ENCODE data around the gene JADE2. TPM values are rescaled to one million over a fixed set of nuclear protein-coding genes. Genes with fewer than 3 reads are reported as not detected.

The JADE2 gene
- total and polyA plus RNA-seq, 2 experiments from 2014 or later: 16.2 to 40.8 TPM

GRCh38 chr5:134549714-134550113, 24.2 kb downstream of the JADE2 start:
- Histone ChIP-seq H4K20me1 (replicated peaks; ENCODE audit: insufficient read depth) (peaks cover 9% of the 10 kb centered on the region), H3K4me2 (no peak overlapping the region), H3K36me3 (ENCODE audit: insufficient read depth) (peaks cover 9% of the 10 kb centered on the region; the same call in 1 of the 2 replicates), H3K4me1 (ENCODE audit: insufficient read depth) (peaks cover 6% of the 10 kb centered on the region; the same call in 1 of the 2 replicates), H3F3A (replicated peaks; ENCODE audit: low read depth) (peaks cover 14% of the 10 kb centered on the region; the same call in 1 of the 2 replicates), H3K79me2 (replicated peaks; ENCODE audit: insufficient read depth) (peaks cover 21% of the 10 kb centered on the region; the same call in 1 of the 2 replicates), H3K4me3 (no peak overlapping the region), H2AFZ (no peak overlapping the region), H3K27me3 (ENCODE audit: insufficient read depth) (no peaks in the 10 kb centered on the region), H3K27ac (ENCODE audit: low read depth) (no peak overlapping the region), H3K9me2 (ENCODE audit: insufficient read depth) (no peaks in the 10 kb centered on the region)
- TF ChIP-seq JUNB (IDR thresholded peaks at IDR 0.05; ENCODE audit: unreplicated experiment) (no peak), REST (IDR thresholded peaks at IDR 0.05; ENCODE audit: unreplicated experiment) (no peak), NANOG (IDR thresholded peaks at IDR 0.05; ENCODE audit: borderline replicate concordance) (no peak)
- Mint-ChIP-seq H3K36me3 (ENCODE audit: low read depth) (peaks cover 62% of the 10 kb centered on the region), H3K4me3 (no peak overlapping the region), H3K27ac (no peak overlapping the region), H3K9me3 (no peaks in the 10 kb centered on the region), H3K4me1 (peaks cover 34% of the 10 kb centered on the region), H3K27me3 (ENCODE audit: insufficient read depth, low read depth, poor library complexity) (peaks cover 3% of the 10 kb centered on the region)
- ATAC-seq (peak; percentile 16; the same call in 1 of the 3 replicates), DNase-seq (ENCODE audit: low spot score) (no peak)

GRCh38 chr5:134550271-134551214, 25.1 kb downstream of the JADE2 start:
- ATAC-seq (peak; percentile 27), DNase-seq (ENCODE audit: low spot score) (no peak)
- Mint-ChIP-seq H3K4me1 (peaks cover 31% of the 10 kb centered on the region), H3K27me3 (ENCODE audit: insufficient read depth, low read depth, poor library complexity) (peaks cover 8% of the 10 kb centered on the region), H3K4me3 (no peak overlapping the region; the same call in 2 of the 3 replicates), H3K27ac (peak overlapping the region; percentile 77), H3K9me3 (no peaks in the 10 kb centered on the region), H3K36me3 (ENCODE audit: low read depth) (peaks cover 58% of the 10 kb centered on the region)
- Histone ChIP-seq H3K79me2 (replicated peaks; ENCODE audit: insufficient read depth) (peaks cover 19% of the 10 kb centered on the region; the same call in 1 of the 2 replicates), H3K9me2 (ENCODE audit: insufficient read depth) (no peaks in the 10 kb centered on the region), H3K27me3 (ENCODE audit: insufficient read depth) (no peaks in the 10 kb centered on the region), H3K4me2 (no peak overlapping the region), H3K4me1 (ENCODE audit: insufficient read depth) (peaks cover 6% of the 10 kb centered on the region; the same call in 1 of the 2 replicates), H3F3A (replicated peaks; ENCODE audit: low read depth) (peaks cover 14% of the 10 kb centered on the region; the same call in 1 of the 2 replicates), H3K4me3 (no peak overlapping the region), H4K20me1 (replicated peaks; ENCODE audit: insufficient read depth) (peaks cover 9% of the 10 kb centered on the region), H3K27ac (ENCODE audit: low read depth) (peak overlapping the region; percentile 83), H3K36me3 (ENCODE audit: insufficient read depth) (peaks cover 8% of the 10 kb centered on the region; the same call in 1 of the 2 replicates), H2AFZ (no peak overlapping the region)
- no peak for TF ChIP-seq ZNF331 (CRISPR knock-in tag; IDR thresholded peaks at IDR 0.05; ENCODE audit: low read depth)

All from GM23338 (cell line).